GM23338 (cell line): ENCODE measurements around the gene TRDN.

Experiments
- EZH2 ChIP-seq: fragments of 200-600 bp; sonication (generic); IDR thresholded peaks from one replicate; pipeline ENCODE4 v1.8.0; 2017; ENCODE audit warnings: antibody characterized with exemption, mild to moderate bottlenecking, low read depth; ENCODE audit not compliant: unreplicated experiment
- POLR2AphosphoS5 ChIP-seq: IDR thresholded peaks from 2 replicates; pipeline ENCODE4 v1.6.1; 2016; ENCODE audit warnings: antibody characterized with exemption, low read depth

DNA sequence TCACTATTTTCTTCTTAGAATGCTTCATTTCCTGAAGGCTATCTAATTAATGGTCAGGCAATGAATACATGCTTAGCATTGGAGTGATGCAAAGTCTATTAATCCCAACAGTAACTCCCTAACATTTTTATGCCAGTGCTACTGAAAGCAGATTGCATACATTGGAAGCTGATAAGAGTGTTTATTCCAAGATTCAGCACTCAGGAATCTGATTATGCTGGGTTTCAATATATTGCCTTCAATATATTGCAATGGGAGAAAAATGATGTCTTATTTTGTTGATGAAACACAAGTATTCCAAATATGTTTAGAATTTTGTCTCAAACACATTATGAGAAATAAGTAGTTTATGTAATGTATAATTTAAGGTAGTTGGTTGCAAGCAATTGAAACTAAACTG is 26.7 kb upstream of the TRDN start:
- TF ChIP-seq EZH2 (no peak), POLR2AphosphoS5 (no peak)
